GM21528 (cell line): Measurements from ENCODE around the gene WTAP.
"Not testable (repeated sequence)": the region's sequence is repeated elsewhere in the genome, so short reads cannot be mapped to it uniquely, and the experiment has no call there.

Source experiments
- ATAC-seq: cut with Tn5 transposase; IDR thresholded peaks from one replicate; pipeline ENCODE4 v1.9.1; 2021; ENCODE audit warnings: mild to moderate bottlenecking, moderate library complexity; ENCODE audit not compliant: unreplicated experiment, low FRiP score

WTAP gene

GRCh38 chr6:159726918-159727716, at the start of gene WTAP:
Gene WTAP, plus strand, starts transcription at chr6:159727506. Its CDS starts 8,760 bp downstream, at chr6:159736266.
- peak; percentile 77 for ATAC-seq

- ATAC-seq: no peak
Measured at GRCh38 chr6:159677506-159678165, 49.7 kb upstream of the WTAP start.

GRCh38 chr6:159678574-159678973, 48.7 kb upstream of the WTAP start:
- ATAC-seq: no peak

GRCh38 chr6:159679091-159680077, 47.9 kb upstream of the WTAP start:
- ATAC-seq: no peak

- ATAC-seq: no peak
Measured at GRCh38 chr6:159680104-159680503, 47.2 kb upstream of the WTAP start.

GRCh38 chr6:159681191-159681880, 46.0 kb upstream of the WTAP start:
- no peak for ATAC-seq

GRCh38 chr6:159682295-159682694, 45.0 kb upstream of the WTAP start:
- no peak for ATAC-seq

GRCh38 chr6:159682810-159683209, 44.5 kb upstream of the WTAP start:
- no peak for ATAC-seq

- no peak for ATAC-seq
Measured at GRCh38 chr6:159684013-159684304, 43.3 kb upstream of the WTAP start.

- ATAC-seq: no peak
Measured at GRCh38 chr6:159686040-159686439, 41.3 kb upstream of the WTAP start.

- ATAC-seq: no peak
Measured at GRCh38 chr6:159686703-159687102, 40.6 kb upstream of the WTAP start.

- no peak for ATAC-seq
Measured at GRCh38 chr6:159687341-159687740, 40.0 kb upstream of the WTAP start.

GRCh38 chr6:159688266-159688905, 38.9 kb upstream of the WTAP start:
- no peak for ATAC-seq

GRCh38 chr6:159689001-159689400, 38.3 kb upstream of the WTAP start:
- no peak for ATAC-seq

- ATAC-seq: not testable (repeated sequence)
Measured at GRCh38 chr6:159690135-159690534, 37.2 kb upstream of the WTAP start.

GRCh38 chr6:159691133-159691962, 36.0 kb upstream of the WTAP start:
- no peak for ATAC-seq

- no peak for ATAC-seq
Measured at GRCh38 chr6:159691963-159692287, 35.4 kb upstream of the WTAP start.

GRCh38 chr6:159692303-159693127, 34.8 kb upstream of the WTAP start:
- ATAC-seq: peak; percentile 53
